Superior temporal gyrus (tissue), 1 donor: ENCODE results near the gene ZNF608.
A peak's percentile ranks its signal among the peaks of the same experiment; 100 is the strongest.

ENCODE experiments used
- DNase-seq: peaks from one replicate; pipeline ENCODE4 v3.0.0-alpha.2; 2016; ENCODE audit errors: extremely low spot score

ZNF608 gene

GRCh38 chr5:124719113-124719967 is 27.1 kb downstream of the ZNF608 start:
- DNase-seq: no peak

DNA sequence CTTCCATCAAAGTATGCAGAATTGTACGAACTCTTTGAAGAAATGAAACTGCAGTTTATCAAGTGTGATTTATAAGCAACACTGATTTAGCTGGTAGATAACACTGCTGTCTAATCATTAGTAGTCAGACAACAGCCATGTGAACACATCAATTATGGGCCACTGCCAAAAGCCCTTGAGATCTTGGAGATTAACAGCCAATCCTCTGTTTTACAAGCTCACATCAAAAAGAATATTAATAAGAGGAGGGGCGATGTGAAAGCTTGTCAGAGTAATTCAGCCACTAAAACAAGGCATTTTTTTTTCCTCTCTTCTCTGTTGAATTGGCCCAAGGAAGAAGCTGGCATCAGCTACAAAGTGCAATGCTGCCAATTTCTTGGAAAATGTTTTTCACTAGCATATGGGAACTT is 28.1 kb downstream of the ZNF608 start:
- DNase-seq: peak; percentile 94

DNA sequence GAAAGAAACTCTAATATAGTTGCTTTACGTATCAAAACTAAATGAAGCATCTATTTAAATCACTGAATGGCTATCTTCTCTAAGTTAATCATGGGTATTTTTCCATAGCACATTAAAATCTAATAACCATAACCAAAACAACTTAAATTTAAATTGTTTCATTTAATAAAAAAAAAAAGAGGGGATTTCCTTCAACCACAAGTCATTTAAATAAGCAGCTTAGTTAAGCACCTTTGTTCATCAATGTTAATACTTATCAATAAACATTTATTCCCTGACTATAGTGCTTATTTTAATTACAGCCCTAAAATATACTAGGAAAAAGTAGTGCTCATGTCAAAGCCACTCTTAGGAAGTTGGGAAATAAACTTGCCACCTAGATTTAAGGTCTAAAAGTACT is 30.3 kb downstream of the ZNF608 start:
- DNase-seq: no peak

- no peak for DNase-seq
These were observed 31.5 kb downstream of the ZNF608 start for GRCh38 chr5:124714910-124715309.

DNA sequence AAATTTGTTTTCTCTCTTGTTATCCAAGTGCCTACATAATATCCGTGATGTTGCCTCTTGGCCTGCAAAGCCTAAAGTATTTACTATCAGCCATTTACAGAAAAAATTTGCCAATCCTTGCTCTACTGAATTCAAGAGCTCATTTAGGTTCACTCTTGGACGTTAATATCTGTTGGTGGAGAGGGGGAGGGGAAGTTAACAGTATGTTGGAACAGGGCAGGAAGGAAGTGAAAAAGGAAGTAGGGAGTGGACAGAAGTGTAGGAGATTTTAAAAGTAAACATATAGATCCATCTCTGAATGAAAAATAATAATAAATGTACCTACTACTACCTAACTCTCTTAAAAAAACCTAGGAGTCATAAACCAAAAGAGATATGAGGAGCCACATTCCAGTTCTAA is 32.8 kb downstream of the ZNF608 start:
- DNase-seq: no peak

DNA sequence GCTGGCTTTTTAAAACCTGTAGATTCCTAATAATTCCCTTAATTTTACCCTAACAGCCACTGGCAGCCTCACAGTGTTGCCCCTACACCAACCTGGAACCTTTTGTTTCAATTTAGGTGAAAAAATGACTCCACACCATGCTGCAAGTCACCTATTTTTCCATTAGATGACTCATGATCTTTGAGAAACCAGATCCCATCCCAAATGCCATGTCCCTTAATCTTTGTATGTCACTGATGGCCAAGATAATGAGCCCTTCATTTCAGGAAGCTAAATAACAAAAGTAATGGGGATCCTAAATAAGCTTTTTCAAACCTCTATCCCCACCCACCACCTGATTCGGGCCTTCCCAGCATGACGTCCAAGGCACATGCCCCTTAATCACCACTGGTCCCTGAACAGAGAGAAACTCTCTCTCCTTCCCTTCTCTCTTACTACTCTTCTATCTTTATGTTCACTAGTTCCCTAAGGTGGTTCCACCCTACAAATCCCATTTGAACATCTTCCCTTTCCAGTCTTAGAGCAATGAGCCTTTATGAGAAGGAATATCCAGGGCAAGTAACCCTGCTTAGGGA is 33.6 kb downstream of the ZNF608 start:
- DNase-seq: no peak

DNA sequence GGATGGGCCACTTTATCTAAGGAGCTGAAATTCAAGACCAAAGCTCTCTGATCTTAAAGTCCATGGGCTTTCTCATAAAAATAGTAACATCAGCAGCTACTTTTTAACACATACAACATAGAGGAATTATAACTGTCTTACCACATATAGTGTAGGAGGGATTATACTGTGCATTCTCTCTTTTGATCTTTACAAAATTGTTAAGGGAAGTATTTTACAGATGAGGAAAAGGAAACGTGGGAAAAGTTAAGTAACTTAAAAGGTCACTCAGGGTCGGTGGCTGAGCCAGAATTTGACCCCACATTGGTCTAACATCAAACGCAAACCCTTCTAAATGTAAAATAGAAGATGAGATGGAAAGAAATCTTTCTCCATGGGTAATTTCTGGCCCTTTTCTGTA is 38.4 kb downstream of the ZNF608 start:
- no peak for DNase-seq

DNA sequence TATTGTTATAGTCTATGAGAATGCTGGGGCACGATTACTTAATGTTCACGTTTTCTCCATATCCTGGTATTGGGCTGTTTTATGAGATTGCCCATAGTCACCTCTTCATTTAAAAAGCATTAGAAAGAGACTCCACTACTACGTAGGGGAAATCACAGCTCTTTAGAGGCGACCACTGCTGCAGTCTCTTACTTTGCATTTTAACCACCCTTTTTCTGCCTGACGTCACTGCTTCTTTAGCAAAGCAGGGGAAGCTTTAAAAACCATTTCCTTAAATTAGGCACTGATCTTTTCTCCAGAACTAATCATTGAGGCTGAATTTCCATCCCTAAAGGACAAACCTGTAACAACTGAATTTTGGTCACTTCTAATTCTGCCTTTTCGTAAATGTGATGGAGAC is 38.9 kb downstream of the ZNF608 start:
- DNase-seq: no peak

GRCh38 chr5:124706729-124707361 is 39.6 kb downstream of the ZNF608 start:
- DNase-seq: no peak

- no peak for DNase-seq
These were observed 40.4 kb downstream of the ZNF608 start for GRCh38 chr5:124706051-124706450.

DNA sequence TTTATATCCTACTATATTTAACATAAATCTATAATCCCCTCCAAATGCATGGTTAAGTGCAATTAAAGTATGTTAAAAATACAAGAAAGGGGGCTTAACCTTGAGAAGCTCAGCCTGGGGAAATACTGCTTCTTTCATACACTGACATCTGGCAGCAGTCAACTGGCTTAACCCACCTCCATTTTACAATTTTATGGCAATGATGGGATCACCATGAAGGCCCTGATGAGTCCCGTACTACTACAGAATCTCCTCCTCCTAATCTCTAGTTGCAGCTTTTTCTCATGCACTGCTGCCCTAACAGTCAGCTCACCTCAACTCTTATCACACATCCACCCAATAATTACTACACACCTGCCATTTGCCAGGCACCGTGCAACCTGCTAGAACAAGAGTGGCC is 40.9 kb downstream of the ZNF608 start:
- DNase-seq: no peak

DNA sequence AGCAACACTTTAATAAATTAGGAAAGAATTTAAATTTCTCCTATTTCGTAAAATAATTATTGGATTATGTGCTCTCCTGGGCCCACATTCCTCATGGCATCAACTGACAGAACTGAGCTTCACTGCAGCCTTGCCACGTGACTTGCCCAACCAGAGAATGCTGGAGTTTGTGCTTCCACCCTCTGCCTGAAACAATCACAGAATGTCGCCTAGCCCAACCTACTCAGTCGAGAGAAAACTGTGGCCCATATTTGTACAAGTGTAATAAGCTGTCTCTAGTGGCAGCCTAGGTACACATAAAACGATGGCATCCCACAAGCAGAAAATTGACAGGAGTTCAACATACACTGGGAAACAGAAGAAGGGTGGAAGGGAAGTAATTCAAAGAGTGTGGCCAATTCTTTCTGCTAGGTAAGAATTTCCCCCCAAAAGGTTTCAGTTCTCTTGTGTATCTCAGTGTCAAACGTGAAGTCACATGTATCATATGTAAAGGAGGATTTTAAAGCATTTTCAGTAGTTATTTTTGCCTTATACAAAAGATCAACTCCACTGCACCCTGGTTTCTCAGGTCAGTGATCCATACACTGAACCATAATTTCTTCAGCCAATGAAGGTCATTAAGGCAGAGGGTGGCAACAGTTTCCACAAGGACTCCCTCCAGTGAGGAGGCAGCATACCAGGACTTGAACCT is 41.7 kb downstream of the ZNF608 start:
- no peak for DNase-seq

DNA sequence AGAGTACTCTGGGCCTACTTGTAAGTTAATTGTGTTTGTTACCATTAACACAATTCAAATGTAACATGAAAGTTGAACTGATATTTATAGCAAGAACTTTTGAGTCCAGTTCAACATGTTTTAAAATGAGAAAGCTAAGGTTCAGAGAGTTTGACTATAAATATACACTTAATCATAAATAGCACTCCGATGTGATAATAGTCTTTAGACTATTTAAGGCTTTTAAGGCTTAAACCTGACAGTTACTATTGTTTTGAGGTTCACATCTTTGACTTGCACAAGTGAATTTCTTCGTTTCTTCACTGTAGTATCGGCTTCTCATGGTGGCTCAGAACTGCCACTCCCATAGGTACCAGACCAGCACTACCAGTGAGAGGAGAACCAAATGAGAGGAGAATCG is 42.4 kb downstream of the ZNF608 start:
- no peak for DNase-seq

GRCh38 chr5:124702525-124702924 is 43.9 kb downstream of the ZNF608 start:
- no peak for DNase-seq

DNA sequence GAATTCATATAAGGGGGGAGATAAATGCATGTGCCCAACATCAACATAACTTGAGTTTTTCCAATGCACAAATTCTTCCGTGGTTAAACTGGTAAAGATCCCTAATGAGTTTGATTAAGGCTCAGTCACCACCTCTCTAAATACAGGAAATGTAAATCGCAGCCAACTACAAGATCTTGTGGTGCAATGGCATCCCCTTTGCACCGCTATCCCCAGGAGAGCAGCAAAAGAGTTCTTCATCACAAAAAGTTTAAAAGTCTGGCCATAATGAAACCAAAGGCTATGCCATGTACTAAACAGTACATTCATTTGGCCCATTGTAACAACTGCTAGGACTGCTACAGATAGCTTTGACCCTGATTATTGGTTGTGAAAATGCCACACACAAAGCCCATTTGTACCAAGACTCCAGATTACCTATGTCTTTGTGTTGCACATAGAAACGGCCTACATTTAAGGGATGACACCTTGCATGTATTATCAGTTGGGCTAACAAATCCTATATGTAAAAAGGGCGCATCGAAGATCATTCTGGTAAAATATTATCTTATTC is 44.5 kb downstream of the ZNF608 start:
- DNase-seq: no peak

- DNase-seq: no peak
These were observed 45.4 kb downstream of the ZNF608 start for GRCh38 chr5:124701016-124701415.

DNA sequence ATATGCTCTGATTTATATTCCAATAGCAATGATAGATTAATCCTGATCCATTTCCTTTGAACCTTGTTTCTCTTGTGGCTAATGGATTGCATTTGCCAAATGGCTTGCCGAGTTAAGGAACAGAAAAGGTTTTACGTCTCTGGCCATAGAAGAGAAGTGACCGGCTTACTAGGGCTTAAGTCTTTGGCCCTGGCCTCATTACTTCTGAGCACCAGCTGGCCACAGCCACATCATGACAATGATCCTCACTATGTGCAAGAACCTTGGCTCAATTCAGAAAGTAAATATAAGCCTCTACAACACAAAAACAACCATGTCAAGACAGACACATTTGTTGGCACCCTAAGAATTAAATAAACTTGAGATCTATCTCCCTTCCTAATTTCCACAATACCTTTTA is 46.1 kb downstream of the ZNF608 start:
- no peak for DNase-seq

DNA sequence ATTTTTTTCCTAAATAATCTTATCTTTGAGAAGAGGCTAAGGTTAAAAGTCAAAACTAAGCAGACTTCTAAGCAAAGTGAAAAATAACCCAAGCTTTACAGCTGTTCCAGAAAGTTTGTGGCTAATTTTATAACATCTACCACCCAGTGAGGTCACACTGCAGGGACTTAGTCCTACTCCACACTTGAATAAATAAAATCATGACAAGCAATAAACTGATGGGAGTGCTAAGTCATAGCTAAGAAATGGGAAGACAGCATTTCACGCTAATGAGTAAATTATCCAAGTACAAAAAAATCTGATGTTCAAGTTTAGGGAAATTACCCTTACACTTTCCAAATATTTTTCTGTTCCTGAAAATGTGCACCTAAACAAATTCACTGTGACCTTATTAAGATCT is 47.7 kb downstream of the ZNF608 start:
- no peak for DNase-seq

GRCh38 chr5:124697933-124698591 is 48.4 kb downstream of the ZNF608 start:
- no peak for DNase-seq

DNA sequence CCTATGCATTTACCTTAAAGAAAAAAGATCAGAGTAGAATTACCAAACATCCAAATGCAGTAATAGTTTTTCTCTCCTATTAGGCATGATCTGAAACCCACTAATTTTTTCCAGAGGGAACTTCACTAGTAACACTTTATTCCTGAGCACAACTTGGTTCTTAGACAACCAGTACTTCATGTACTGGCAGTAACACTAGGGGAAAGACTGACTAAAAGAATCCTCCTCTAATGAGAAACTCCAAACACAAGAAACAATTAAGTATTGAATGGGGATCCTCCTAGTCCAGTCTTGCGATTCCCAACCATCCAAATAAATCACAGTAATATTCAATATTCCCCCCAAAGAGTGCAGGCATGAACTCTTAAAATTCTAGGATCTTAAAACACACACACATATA is 48.9 kb downstream of the ZNF608 start:
- no peak for DNase-seq

DNA sequence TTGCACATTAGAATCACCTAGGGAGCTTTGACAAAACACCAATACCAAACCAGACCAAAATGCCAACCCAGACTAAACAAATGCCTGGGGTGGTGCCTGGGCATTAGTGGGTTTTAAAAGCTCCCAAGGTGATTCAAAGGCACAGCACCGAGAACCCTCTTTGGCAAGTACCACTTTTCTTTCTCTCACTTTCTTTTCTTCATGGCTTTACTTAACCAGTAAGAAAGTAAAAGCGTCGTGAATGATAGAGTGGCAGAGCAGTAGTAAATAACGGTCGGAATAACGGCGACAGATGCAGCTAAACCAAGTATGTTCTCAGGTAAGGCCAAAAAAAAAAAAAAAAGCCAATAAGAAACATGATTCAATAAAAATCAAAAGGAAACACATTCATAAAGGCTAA is 49.5 kb downstream of the ZNF608 start:
- DNase-seq: no peak
